CD4-positive, alpha-beta T cell treated with Interleukin-12 subunit alpha and Interleukin-12 subunit beta, for 1 hour (primary cell): ENCODE measurements around the gene MBP.

Source experiments
- DNase-seq: peaks from one replicate; pipeline ENCODE4 v3.0.0-alpha.2; 2020

MBP gene

DNA sequence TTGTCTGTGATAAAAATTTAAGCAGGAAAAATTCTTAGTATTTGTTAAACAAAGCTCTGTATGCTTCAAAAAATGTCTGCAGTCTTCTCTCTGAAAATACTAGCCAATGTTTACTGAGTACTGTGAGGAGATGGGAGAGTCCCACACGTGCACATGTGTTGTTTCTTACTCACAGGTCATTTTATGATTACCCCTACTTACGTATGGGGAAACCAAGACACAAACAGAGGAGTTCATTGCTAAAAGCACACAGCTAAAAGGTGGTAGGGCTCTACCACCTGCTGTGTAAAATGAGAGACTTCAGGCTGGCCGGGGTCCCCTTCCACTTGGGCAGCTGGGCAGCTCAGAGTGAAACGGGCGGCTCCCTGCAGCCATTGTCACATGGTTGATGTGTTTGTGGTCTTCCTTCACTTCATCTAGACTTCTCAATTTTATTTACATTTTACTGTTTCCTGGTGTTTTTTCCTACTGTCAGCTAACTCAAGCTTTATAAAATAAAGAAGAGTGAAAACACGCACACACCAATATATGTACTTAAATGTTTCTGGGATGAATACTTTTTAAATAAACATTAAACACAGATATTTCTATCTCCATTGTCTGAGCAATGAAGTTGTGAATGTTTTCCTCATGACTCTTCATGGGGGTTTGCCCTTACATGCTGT, 71.2 kb downstream of the MBP start:
- DNase-seq = no peak

DNA sequence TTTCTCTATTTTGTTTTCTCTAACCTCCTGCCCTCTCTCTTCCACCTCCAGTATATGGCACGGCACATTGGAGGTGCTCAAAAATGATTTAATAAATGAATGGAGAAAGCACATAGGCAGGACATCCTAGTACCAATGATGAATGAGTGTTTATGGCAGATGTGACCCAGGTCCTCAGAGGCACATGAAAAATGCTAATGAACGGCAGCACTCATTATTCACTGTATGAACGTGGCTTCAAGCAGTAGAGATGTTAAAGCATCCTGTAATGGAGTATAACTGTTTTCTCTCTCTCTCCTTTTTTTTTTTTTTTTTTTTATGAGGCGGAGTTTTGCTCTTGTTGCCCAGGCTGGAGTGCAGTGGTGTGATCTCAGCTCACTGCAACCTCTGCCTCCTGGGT, 72.4 kb downstream of the MBP start:
- DNase-seq = no peak

DNA sequence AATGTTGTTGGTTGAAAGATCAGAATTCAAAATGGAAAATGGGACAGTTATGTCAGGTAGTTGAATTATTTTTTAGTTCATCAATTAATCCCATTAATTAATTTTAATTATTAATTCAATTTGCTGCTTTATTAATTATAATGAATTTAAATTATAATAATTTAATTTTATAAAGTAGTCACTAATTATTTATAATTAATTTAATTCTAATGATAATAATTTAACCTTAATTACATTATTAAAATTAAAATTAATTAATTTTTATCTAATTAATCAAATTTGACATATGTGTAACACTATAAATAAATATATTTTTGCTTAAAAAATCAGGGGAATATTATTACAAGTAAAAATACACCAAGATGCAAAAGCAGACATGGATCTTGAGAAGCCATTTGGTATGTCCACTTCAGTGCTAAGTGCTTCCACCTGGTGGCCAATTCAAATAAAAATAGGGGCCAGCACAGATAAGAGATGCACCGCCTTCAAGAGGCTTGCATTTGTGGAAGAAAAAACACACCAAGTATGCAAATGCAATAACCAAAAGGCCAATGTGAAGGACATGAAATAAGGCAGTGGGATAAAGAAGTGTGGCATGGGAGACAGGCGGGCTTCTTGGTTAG, 73.2 kb downstream of the MBP start:
- peak; percentile 54 for DNase-seq

GRCh38 chr18:77058290-77058835, 74.2 kb downstream of the MBP start:
- no peak for DNase-seq

- DNase-seq = no peak
These were observed 75.6 kb downstream of the MBP start for GRCh38 chr18:77057006-77057395.

DNA sequence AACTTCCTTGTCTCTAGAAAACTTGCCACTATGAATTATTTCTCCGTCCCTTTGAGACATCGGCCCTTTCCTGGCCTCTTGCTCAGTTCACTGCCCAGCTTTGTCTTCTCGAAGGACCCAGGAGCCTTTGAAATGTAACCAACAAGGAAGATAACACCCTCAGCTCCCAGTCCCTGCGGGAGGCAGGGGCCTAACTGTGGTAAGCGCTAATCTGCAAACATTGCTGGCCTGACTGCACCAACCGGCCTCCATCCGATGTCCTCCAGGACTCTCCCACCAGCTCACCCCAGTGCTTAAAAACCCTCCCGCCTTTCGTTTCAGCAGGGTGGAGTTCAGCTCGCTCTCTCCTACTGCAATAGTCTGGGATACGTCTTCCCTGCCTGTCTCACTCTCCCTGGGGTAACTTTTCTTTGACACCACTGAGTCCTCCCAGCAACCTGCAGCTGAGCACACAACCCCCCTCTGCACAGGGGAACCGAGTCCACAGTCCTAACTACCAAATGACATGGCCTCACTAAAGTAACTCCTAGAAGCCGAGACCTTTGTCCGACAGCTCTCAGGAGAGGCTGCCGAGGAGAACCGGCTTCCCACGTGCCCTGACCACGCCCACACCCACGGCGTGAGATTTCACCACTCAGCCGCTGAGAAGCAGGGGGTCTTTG, 76.1 kb downstream of the MBP start:
- DNase-seq = no peak

- no peak for DNase-seq
These were observed 76.9 kb downstream of the MBP start for GRCh38 chr18:77055429-77056300.

GRCh38 chr18:77054606-77055428, 77.8 kb downstream of the MBP start:
- DNase-seq = peak; percentile 83

- DNase-seq = peak; percentile 34
These were observed 78.3 kb downstream of the MBP start for GRCh38 chr18:77054288-77054605.

- no peak for DNase-seq
These were observed 78.8 kb downstream of the MBP start for GRCh38 chr18:77053616-77054287.

DNA sequence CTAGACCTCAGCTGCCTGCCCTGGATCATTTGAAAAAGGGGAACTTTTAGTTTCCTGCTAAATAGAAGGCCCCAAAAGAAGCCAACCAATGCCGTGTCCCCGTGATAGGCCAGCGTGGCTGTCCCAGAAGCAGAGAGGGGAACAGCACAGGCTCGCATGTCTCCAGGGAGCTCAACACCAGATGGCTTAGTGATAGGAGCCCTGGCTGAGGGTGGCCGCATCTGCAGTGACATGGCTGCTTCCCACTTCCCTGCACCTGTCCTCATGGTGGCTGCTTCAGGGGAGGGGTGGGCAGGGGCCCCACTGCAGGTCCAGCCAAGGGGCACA, 79.6 kb downstream of the MBP start:
- peak; percentile 18 for DNase-seq

- DNase-seq = no peak
These were observed 80.1 kb downstream of the MBP start for GRCh38 chr18:77052297-77052982.

- DNase-seq = no peak
These were observed 80.8 kb downstream of the MBP start for GRCh38 chr18:77051581-77052296.

DNA sequence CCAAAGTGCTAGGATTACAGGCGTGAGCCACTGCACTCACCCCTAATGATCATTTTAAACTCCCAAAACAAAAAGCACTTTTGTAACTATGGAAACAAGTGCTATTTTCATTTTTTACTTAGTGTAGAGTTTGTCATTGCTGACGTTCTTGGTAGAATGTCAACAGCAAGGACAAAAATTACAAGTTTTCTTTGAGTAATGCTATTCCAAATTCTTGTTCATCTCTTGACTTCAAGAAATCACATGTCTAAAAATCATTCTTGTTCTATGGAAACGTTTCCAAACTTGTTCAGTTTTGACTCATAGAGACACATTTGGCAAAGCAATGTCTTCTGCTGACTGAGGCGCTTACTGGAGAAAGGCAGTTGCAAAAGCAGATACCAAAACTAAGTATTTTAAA, 82.6 kb downstream of the MBP start:
- no peak for DNase-seq

DNA sequence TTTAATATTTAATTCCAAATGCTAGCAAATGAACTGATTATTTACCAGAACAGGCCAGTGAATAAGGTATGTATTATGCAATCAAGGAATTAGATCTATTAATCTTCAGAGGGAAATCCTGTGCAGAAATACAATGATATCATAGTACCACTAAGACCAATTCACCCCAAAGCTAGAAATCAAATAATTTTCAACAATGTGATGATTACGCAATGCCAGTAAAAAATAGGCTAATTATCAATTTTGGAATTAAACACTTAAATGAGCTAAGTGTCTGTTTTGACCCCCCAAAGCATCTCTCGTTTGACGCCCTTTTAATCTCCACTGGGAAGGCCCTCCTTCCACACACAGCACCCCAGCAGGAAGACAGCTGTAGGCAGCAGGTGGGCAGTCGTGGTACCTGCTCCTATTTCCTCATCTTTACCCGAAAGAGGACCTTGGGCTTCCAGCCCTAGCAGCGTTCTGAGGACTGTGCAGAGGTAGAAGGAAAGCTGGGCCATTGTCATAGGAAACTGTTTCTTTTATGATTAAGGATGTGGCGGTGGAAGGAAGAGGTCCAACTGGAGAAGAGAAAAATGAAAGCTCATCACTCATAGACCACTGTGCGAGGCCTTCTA, 84.7 kb downstream of the MBP start:
- no peak for DNase-seq

DNA sequence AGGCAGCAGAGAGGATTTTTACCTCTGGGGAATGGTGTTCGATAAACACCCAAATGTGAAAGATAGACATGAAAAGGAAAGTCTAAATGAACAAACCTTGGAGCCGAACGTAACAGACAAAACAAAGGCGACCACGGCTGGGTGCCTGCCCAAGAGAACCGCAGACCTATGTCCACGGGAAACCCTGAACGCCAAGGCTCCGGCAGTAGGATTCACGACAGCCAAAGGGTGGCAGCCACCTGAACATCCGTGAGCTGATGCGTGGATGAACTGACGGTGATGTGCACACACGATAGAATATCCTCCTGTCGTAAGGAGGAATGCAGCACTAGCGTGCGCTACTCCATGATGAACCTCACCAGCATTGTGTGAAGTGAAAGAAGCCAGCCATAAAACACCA, 85.6 kb downstream of the MBP start:
- no peak for DNase-seq

GRCh38 chr18:77046409-77046808, 86.2 kb downstream of the MBP start:
- no peak for DNase-seq

GRCh38 chr18:77045677-77046076, 86.9 kb downstream of the MBP start:
- DNase-seq = no peak

GRCh38 chr18:77044866-77045664, 87.5 kb downstream of the MBP start:
- no peak for DNase-seq
